Adrenal gland (tissue), 12 donors: Measurements from ENCODE around the gene NCAPG2. TPM values are rescaled to one million over a fixed set of nuclear protein-coding genes. Genes with fewer than 3 reads are reported as not detected.

ENCODE experiments used
- DNase-seq, 7 donors: peaks; one replicate each; pipeline ENCODE4 v3.0.0-alpha.2; 2019 to 2020
- H3K27ac ChIP-seq, 5 donors: fragments of 200-600 bp; sonication (generic) in 4 of 5; 1 replicate in 3 of 5; 2 replicates in 2 of 5; pipeline versions ENCODE4 v1.5.1 to v1.8.0; 2016 to 2020; ENCODE audit warnings: mild to moderate bottlenecking in 1 of 5
- H3K27me3 ChIP-seq: fragments of 200-600 bp; 2 replicates; pipeline ENCODE4 v1.8.0; 2021
- H3K36me3 ChIP-seq, 2 donors: fragments of 200-600 bp; replicated peaks in 1 of 2; 1 replicate in 1 of 2; 2 replicates in 1 of 2; pipeline versions ENCODE4 v1.5.1 to v1.8.0; 2018 to 2022
- H3K4me1 ChIP-seq, 2 donors: fragments of 200-600 bp; replicated peaks in 1 of 2; 1 replicate in 1 of 2; 2 replicates in 1 of 2; pipeline versions ENCODE4 v1.5.1 to v1.8.0; 2018 to 2021
- H3K4me3 ChIP-seq, 4 donors: fragments of 200-600 bp; sonication (generic) in 3 of 4; one replicate each; pipeline ENCODE4 v1.5.1; 2016 to 2018
- H3K9me3 ChIP-seq, 3 donors: fragments of 200-600 bp; sonication (generic) in 1 of 3; replicated peaks in 1 of 3; 1 replicate in 2 of 3; 2 replicates in 1 of 3; pipeline versions ENCODE4 v1.5.1 to v1.8.0; 2016 to 2021
- CTCF ChIP-seq, 6 experiments: fragments of 450-650 bp in 4 of 6; fragments of 200-600 bp in 2 of 6; sonication (generic) in 1 of 6; IDR thresholded peaks; 1 replicate in 5 of 6; 2 replicates in 1 of 6; pipeline versions ENCODE4 v1.5.1 to v1.8.0; 2016 to 2021; ENCODE audit warnings: antibody characterized with exemption in 6 of 6, mild to moderate bottlenecking in 2 of 6, moderate library complexity in 1 of 6
- POLR2A ChIP-seq, 2 donors: fragments of 450-650 bp; IDR thresholded peaks; one replicate each; pipeline ENCODE4 v1.6.1; 2017; ENCODE audit warnings: antibody characterized with exemption in 2 of 2, mild to moderate bottlenecking in 2 of 2, moderate library complexity in 1 of 2
- WGBS, 4 donors: extraction: QIAGEN DNeasy Blood & Tissue Kit in 2 of 4; methylation state at CpG; one replicate each; pipeline versions ENCODE4 v1.1.5 to v1.1.7; 2013 to 2017; 5-methylcytosine and 5-hydroxymethylcytosine counted together
- intact Hi-C, 2 donors: fragments of 100-400 bp; cut with DNase I; formaldehyde crosslinking; loops; one replicate each; pipeline versions ENCODE4 v1.14.1 to v1.15.0; 2022 to 2023
- polyA plus RNA-seq, 3 donors: library from polyadenylated mRNA; stranded (reverse); fragments of 200-250 nt in 2 of 3; fragments of 350-450 nt in 1 of 3; fragmentation: Illumina TruSeq in 1 of 3; extraction: RNeasy Lipid Tissue Mini Kit (QIAGEN cat#74804) in 1 of 3; gene quantifications; one replicate each; pipeline ENCODE4 v1.2.3, GENCODE V29; 2013 to 2014
- total RNA-seq, 9 donors: library from RNA; depleted of rRNA in 4 of 9; stranded (reverse); fragments of >200 nt in 4 of 9; fragments of 120-200 nt in 1 of 9; fragmentation: NEBNext Ultra II Directional in 1 of 9; extraction: Animal tissue kit (Norgen Biotek cat#: 25700) in 1 of 9; gene quantifications; one replicate each; pipeline versions ENCODE4 v1.1.0 to v1.2.4, GENCODE V29; 2013 to 2023
- donor health status: healthy with polysubstance abuse.
- donor health status: Bipolar disorder and iron deficiency.
- donor health status: DM: yes; HTN: yes; CAD: no.
- donor health status: DM: no; HTN: no; CAD: no.
- donor health status: DM: no; HTN: no; CAD: no.
- donor health status: DM: yes; HTN: yes; CAD: no.

The NCAPG2 gene
- total and polyA plus RNA-seq, 12 donors = 1.6 to 11.6 (median 5.9) TPM

- TF ChIP-seq POLR2A (IDR thresholded peaks at IDR 0.05) (no peak), CTCF (IDR thresholded peaks at IDR 0.05) (no peak)
- peaks cover 0 to 16% of the 10 kb centered on the region in 2 donors for H3K4me1 ChIP-seq
- WGBS, 4 donors = 16 to 29% (median 26%) methylated on average over 2 of the region's 2 CpGs
- intact Hi-C loops = no loop called here
- no peaks in the 10 kb centered on the region for H3K27me3 ChIP-seq
- peak overlapping the region in 1 of 5 donors; percentile 47 for H3K27ac ChIP-seq
- H3K9me3 ChIP-seq = no peaks in the 10 kb centered on the region
- peak in 5 of 7 donors; percentile 26 to 56 (median 51) for DNase-seq
- no peaks in the 10 kb centered on the region for H3K36me3 ChIP-seq
- H3K4me3 ChIP-seq = no peak overlapping the region
Measured at GRCh38 chr7:158649279-158649678, 55.3 kb downstream of the NCAPG2 start.

GRCh38 chr7:158648787-158649186 lies 55.8 kb downstream of the NCAPG2 start:
- no peak for DNase-seq
- intact Hi-C loops = no loop called here
- peaks cover 0 to 16% of the 10 kb centered on the region in 2 donors for H3K4me1 ChIP-seq
- no peaks in the 10 kb centered on the region for H3K36me3 ChIP-seq
- no peaks in the 10 kb centered on the region for H3K27me3 ChIP-seq
- 90 to 99% (median 94%) methylated on average over 9 of the region's 9 CpGs for whole genome bisulfite sequencing, 4 donors
- peak overlapping the region in 1 of 5 donors; percentile 47 for H3K27ac ChIP-seq
- H3K9me3 ChIP-seq = no peaks in the 10 kb centered on the region
- TF ChIP-seq CTCF (IDR thresholded peaks at IDR 0.05) = no peak
- no peak overlapping the region for H3K4me3 ChIP-seq

- Histone ChIP-seq H3K36me3 (no peaks in the 10 kb centered on the region), H3K27me3 (no peaks in the 10 kb centered on the region), H3K4me3 (no peak overlapping the region), H3K9me3 (no peaks in the 10 kb centered on the region), H3K4me1 (peaks cover 0 to 16% of the 10 kb centered on the region in 2 donors), H3K27ac (no peak overlapping the region)
- WGBS, 4 donors = 64 to 92% (median 89%) methylated on average over 7 of the region's 7 CpGs
- intact Hi-C loops = no loop called here
- no peak for DNase-seq
- TF ChIP-seq POLR2A (IDR thresholded peaks at IDR 0.05) = no peak
- no peak for TF ChIP-seq CTCF (IDR thresholded peaks at IDR 0.05)
Measured at GRCh38 chr7:158648168-158648567, 56.4 kb downstream of the NCAPG2 start.

- 73 to 89% (median 87%) methylated on average over 2 of the region's 2 CpGs for WGBS, 4 donors
- TF ChIP-seq POLR2A (IDR thresholded peaks at IDR 0.05) (no peak), CTCF (IDR thresholded peaks at IDR 0.05) (no peak)
- Histone ChIP-seq H3K36me3 (no peaks in the 10 kb centered on the region), H3K4me1 (peaks cover 0 to 16% of the 10 kb centered on the region in 2 donors), H3K27me3 (no peaks in the 10 kb centered on the region), H3K9me3 (no peaks in the 10 kb centered on the region), H3K4me3 (no peak overlapping the region), H3K27ac (no peak overlapping the region)
- DNase-seq = no peak
- intact Hi-C loops = no loop called here
Measured at GRCh38 chr7:158647475-158647792, 57.2 kb downstream of the NCAPG2 start.
